H9 (cell line): ENCODE results near the gene SLC25A39. TPM values are rescaled to one million over a fixed set of nuclear protein-coding genes. Genes with fewer than 3 reads are reported as not detected.

Experiments
- DNase-seq: peaks from one replicate; pipeline ENCODE4 v3.0.0-alpha.2; 2017
- H2AFZ ChIP-seq: one replicate; pipeline ENCODE4 v1.6.1; 2013; ENCODE audit warnings: mild to moderate bottlenecking, low read length, control low read depth, moderate library complexity
- H2AK5ac ChIP-seq: 2 replicates; pipeline ENCODE4 v1.6.1; 2013; ENCODE audit warnings: low read length, control low read depth, mixed read lengths; ENCODE audit not compliant: insufficient read length
- H2BK120ac ChIP-seq: one replicate; pipeline ENCODE4 v1.6.1; 2013; ENCODE audit warnings: low read depth, mild to moderate bottlenecking, low read length, control low read depth, inconsistent platforms; ENCODE audit not compliant: poor library complexity, severe bottlenecking
- H2BK12ac ChIP-seq: 2 replicates; pipeline ENCODE4 v1.6.1; 2013; ENCODE audit warnings: low read length, control low read depth, mixed read lengths, low read depth; ENCODE audit not compliant: insufficient read length
- H2BK15ac ChIP-seq: 2 replicates; pipeline ENCODE4 v1.6.1; 2013; ENCODE audit warnings: low read depth, low read length, control low read depth
- H2BK20ac ChIP-seq: one replicate; pipeline ENCODE4 v1.6.1; 2013; ENCODE audit warnings: low read depth, mild to moderate bottlenecking, low read length, control low read depth, inconsistent platforms; ENCODE audit not compliant: poor library complexity, severe bottlenecking
- H2BK5ac ChIP-seq: 2 replicates; pipeline ENCODE4 v1.6.1; 2013; ENCODE audit warnings: low read length, control low read depth, mixed read lengths; ENCODE audit not compliant: insufficient read length
- H3K14ac ChIP-seq: 2 replicates; pipeline ENCODE4 v1.6.1; 2013; ENCODE audit warnings: low read length, control low read depth; ENCODE audit not compliant: insufficient read depth
- H3K18ac ChIP-seq: 2 replicates; pipeline ENCODE4 v1.6.1; 2013; ENCODE audit warnings: low read depth, mild to moderate bottlenecking, mixed read lengths, low read length, control low read depth; ENCODE audit not compliant: insufficient read length
- H3K23ac ChIP-seq: 2 replicates; pipeline ENCODE4 v1.6.1; 2013; ENCODE audit warnings: low read length, control low read depth, mixed read lengths, low read depth; ENCODE audit not compliant: insufficient read length
- H3K23me2 ChIP-seq: 2 replicates; pipeline ENCODE4 v1.6.1; 2013; ENCODE audit warnings: low read depth, mild to moderate bottlenecking, mixed read lengths, low read length, control low read depth; ENCODE audit not compliant: insufficient read length, poor library complexity, severe bottlenecking
- H3K27ac ChIP-seq: 2 replicates; pipeline ENCODE4 v1.5.1; 2013; ENCODE audit warnings: low read length, control low read depth, mixed read lengths, low read depth; ENCODE audit not compliant: insufficient read length
- H3K27me3 ChIP-seq: 2 replicates; pipeline ENCODE4 v1.6.1; 2013; ENCODE audit warnings: low read length, control low read depth, inconsistent platforms; ENCODE audit not compliant: insufficient read depth
- H3K4ac ChIP-seq: 2 replicates; pipeline ENCODE4 v1.6.1; 2013; ENCODE audit warnings: low read depth, mild to moderate bottlenecking, control low read depth, inconsistent platforms, low read length, moderate library complexity
- H3K4me1 ChIP-seq: 2 replicates; pipeline ENCODE4 v1.6.1; 2013; ENCODE audit warnings: low read length, control low read depth, inconsistent platforms; ENCODE audit not compliant: insufficient read depth
- H3K4me2 ChIP-seq: 2 replicates; pipeline ENCODE4 v1.6.1; 2013; ENCODE audit warnings: low read length, control low read depth, mixed read lengths; ENCODE audit not compliant: insufficient read length, insufficient read depth
- H3K56ac ChIP-seq: 2 replicates; pipeline ENCODE4 v1.6.1; 2013; ENCODE audit warnings: low read depth, mild to moderate bottlenecking, mixed read lengths, low read length, control low read depth; ENCODE audit not compliant: insufficient read length
- H3K79me1 ChIP-seq: 2 replicates; pipeline ENCODE4 v1.6.1; 2013; ENCODE audit warnings: low read depth, mild to moderate bottlenecking, moderate library complexity, low read length, control low read depth, inconsistent platforms; ENCODE audit not compliant: insufficient read depth, poor library complexity, severe bottlenecking
- H3K79me2 ChIP-seq: 2 replicates; pipeline ENCODE4 v1.6.1; 2013; ENCODE audit warnings: low read length, control low read depth, inconsistent platforms; ENCODE audit not compliant: insufficient read depth
- H3K9ac ChIP-seq: 2 replicates; pipeline ENCODE4 v1.6.1; 2013; ENCODE audit warnings: low read length, control low read depth, mixed read lengths; ENCODE audit not compliant: insufficient read length; ENCODE audit errors: extremely low read depth
- H3K9me3 ChIP-seq: one replicate; pipeline ENCODE4 v1.6.1; 2013; ENCODE audit warnings: low read depth, low read length, inconsistent platforms; ENCODE audit not compliant: control insufficient read depth
- H3T11ph ChIP-seq: one replicate; pipeline ENCODE4 v1.6.1; 2013; ENCODE audit warnings: mild to moderate bottlenecking, low read length, control low read depth, inconsistent platforms
- H4K20me1 ChIP-seq: one replicate; pipeline ENCODE4 v1.6.1; 2013; ENCODE audit not compliant: control insufficient read depth, insufficient read length, insufficient read depth
- H4K5ac ChIP-seq: 2 replicates; pipeline ENCODE4 v1.6.1; 2013; ENCODE audit warnings: low read depth, mild to moderate bottlenecking, mixed read lengths, low read length, control low read depth; ENCODE audit not compliant: insufficient read length
- H4K8ac ChIP-seq: replicated peaks from 2 replicates; pipeline ENCODE4 v1.6.1; 2013; ENCODE audit warnings: low read length, control low read depth, mixed read lengths, low read depth; ENCODE audit not compliant: insufficient read length
- H4K91ac ChIP-seq: 2 replicates; pipeline ENCODE4 v1.6.1; 2013; ENCODE audit warnings: low read depth, mild to moderate bottlenecking, moderate library complexity, mixed read lengths, low read length, control low read depth; ENCODE audit not compliant: insufficient read length
- H3K27ac Mint-ChIP-seq, 3 experiments: 2 replicates in 2 of 3; 3 replicates in 1 of 3; pipeline ENCODE4 v1.8.0; 2020 to 2021; ENCODE audit warnings: mixed read lengths in 3 of 3, mild to moderate bottlenecking in 1 of 3, moderate library complexity in 1 of 3
- H3K27me3 Mint-ChIP-seq: 2 replicates; pipeline ENCODE4 v1.8.0; 2021; ENCODE audit warnings: low read depth, mild to moderate bottlenecking, moderate library complexity, mixed read lengths
- H3K36me3 Mint-ChIP-seq, 3 experiments: 2 replicates in 2 of 3; 3 replicates in 1 of 3; pipeline ENCODE4 v1.8.0; 2020 to 2021; ENCODE audit warnings: low read depth in 3 of 3, mixed read lengths in 3 of 3; ENCODE audit not compliant: insufficient read depth in 1 of 3
- H3K4me1 Mint-ChIP-seq, 2 experiments: 2 replicates each; pipeline ENCODE4 v1.8.0; 2020; ENCODE audit warnings: mixed read lengths in 2 of 2
- H3K4me3 Mint-ChIP-seq, 2 experiments: 2 replicates in 1 of 2; 3 replicates in 1 of 2; pipeline ENCODE4 v1.8.0; 2020 to 2021; ENCODE audit warnings: mild to moderate bottlenecking in 2 of 2, mixed read lengths in 2 of 2, moderate library complexity in 1 of 2
- H3K9me3 Mint-ChIP-seq, 2 experiments: 2 replicates in 1 of 2; 3 replicates in 1 of 2; pipeline ENCODE4 v1.8.0; 2020; ENCODE audit warnings: mild to moderate bottlenecking in 2 of 2, mixed read lengths in 2 of 2, moderate library complexity in 1 of 2
- WGBS: extraction: QIAGEN DNeasy Blood & Tissue Kit; methylation state at CpG from one replicate; pipeline ENCODE4 v1.1.7; 2013; ENCODE audit warnings: missing lambda C conversion rate, low lambda C conversion rate, mixed read lengths; ENCODE audit not compliant: insufficient read length; ENCODE audit errors: extremely low coverage; 5-methylcytosine and 5-hydroxymethylcytosine counted together
- total RNA-seq: library from RNA; stranded (reverse); gene quantifications from 2 replicates; pipeline ENCODE4 v1.2.1, GENCODE V29; 2021
- TF ChIP-seq, protein P1 (sequence below): fragments of 200-600 bp; sonication (generic); conservative IDR thresholded peaks from 3 replicates; pipeline ENCODE4 v1.8.0; 2021; ENCODE audit warnings: antibody characterized with exemption, mild to moderate bottlenecking

The SLC25A39 gene
- total RNA-seq, 1 experiment from 2014 or later = 227 TPM

- WGBS = no CpG with 5 or more reads among the region's 21 CpGs
- no peak overlapping the region for H3K4me2 ChIP-seq
- no peaks in the 10 kb centered on the region for H3K9me3 Mint-ChIP-seq
- no peak overlapping the region for H3K9ac ChIP-seq
- no peak overlapping the region for H4K91ac ChIP-seq
- H3K4ac ChIP-seq = no peak overlapping the region
- peak overlapping the region in 1 of 2 experiments; percentile 24; a peak in 2 of 5 replicates for H3K4me3 Mint-ChIP-seq
- no peak overlapping the region for H2BK120ac ChIP-seq
- H3K27me3 Mint-ChIP-seq = peaks cover 20% of the 10 kb centered on the region
- H3K56ac ChIP-seq = no peak overlapping the region
- H4K20me1 ChIP-seq = no peaks in the 10 kb centered on the region
- H3K18ac ChIP-seq = no peak overlapping the region
- H3K4me1 ChIP-seq = no peaks in the 10 kb centered on the region
- no peak overlapping the region for H3K27ac ChIP-seq
- peaks cover 4% of the 10 kb centered on the region; the same call in 1 of the 2 replicates for H3K79me2 ChIP-seq
- no peak for DNase-seq
- TF ChIP-seq, protein P1, sequence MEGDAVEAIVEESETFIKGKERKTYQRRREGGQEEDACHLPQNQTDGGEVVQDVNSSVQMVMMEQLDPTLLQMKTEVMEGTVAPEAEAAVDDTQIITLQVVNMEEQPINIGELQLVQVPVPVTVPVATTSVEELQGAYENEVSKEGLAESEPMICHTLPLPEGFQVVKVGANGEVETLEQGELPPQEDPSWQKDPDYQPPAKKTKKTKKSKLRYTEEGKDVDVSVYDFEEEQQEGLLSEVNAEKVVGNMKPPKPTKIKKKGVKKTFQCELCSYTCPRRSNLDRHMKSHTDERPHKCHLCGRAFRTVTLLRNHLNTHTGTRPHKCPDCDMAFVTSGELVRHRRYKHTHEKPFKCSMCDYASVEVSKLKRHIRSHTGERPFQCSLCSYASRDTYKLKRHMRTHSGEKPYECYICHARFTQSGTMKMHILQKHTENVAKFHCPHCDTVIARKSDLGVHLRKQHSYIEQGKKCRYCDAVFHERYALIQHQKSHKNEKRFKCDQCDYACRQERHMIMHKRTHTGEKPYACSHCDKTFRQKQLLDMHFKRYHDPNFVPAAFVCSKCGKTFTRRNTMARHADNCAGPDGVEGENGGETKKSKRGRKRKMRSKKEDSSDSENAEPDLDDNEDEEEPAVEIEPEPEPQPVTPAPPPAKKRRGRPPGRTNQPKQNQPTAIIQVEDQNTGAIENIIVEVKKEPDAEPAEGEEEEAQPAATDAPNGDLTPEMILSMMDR = no peak
- H2BK20ac ChIP-seq = no peak overlapping the region
- no peak overlapping the region for H3K23ac ChIP-seq
- no peak overlapping the region for H2AFZ ChIP-seq
- peaks cover 4% of the 10 kb centered on the region for H3K79me1 ChIP-seq
- H4K8ac ChIP-seq = no peak overlapping the region
- H3K36me3 Mint-ChIP-seq = peaks cover 20 to 52% (median 31%) of the 10 kb centered on the region in 3 experiments
- H3K14ac ChIP-seq = no peak overlapping the region; the same call in 1 of the 2 replicates
- no peak overlapping the region for H4K5ac ChIP-seq
- no peak overlapping the region for H2AK5ac ChIP-seq
- no peak overlapping the region for H2BK12ac ChIP-seq
- no peak overlapping the region for H2BK5ac ChIP-seq
- H3K4me1 Mint-ChIP-seq = peaks cover 6 to 13% of the 10 kb centered on the region in 2 experiments; a peak in 3 of 4 replicates
- H3K9me3 ChIP-seq = no peaks in the 10 kb centered on the region
- H3K23me2 ChIP-seq = peaks cover 14% of the 10 kb centered on the region
- H3K27ac Mint-ChIP-seq = no peak overlapping the region
- H3T11ph ChIP-seq = no peak overlapping the region
- H2BK15ac ChIP-seq = no peak overlapping the region
- no peaks in the 10 kb centered on the region for H3K27me3 ChIP-seq
Measured at GRCh38 chr17:44321246-44322120, 3.1 kb downstream of the SLC25A39 start.
